ENCODE data around the gene SENP1. TPM values are rescaled to one million over a fixed set of nuclear protein-coding genes. Genes with fewer than 3 reads are reported as not detected.

Gene SENP1
- total and polyA plus RNA-seq, 2 of the 13 experiments (the other 11 are each of a cell fraction or from before 2014, with no cell fraction given): 14.0 to 20.2 TPM

DNA sequence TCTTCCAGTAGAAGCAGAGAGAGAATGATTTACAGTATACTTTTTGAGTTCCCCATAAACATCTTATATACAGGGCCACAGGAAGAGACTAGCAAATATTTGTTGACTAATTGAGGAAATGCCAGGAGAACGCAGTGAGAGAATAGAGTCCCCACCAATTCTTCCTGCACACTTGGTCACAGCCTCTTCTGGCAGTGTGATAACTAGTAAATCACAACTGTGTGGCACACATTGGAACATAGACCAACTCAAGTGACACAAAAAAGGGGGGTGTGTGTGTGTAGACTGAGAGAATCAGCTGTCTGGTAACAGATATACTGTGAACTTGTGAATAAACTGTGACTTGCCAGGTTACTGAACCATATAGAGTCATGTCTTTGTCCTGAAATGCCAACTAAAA lies 23.5 kb upstream of the SENP1 start:
- BruUV-seq (replicated peaks): no TSS peak
- 57% methylated on average over 1 of the region's 1 CpG for WGBS (ENCODE audit: low lambda C conversion rate)
- no peak overlapping the region for H3K4me2 ChIP-seq (ENCODE audit: low read depth, low read length)
- TF ChIP-seq FOXM1 (CRISPR knock-in tag; IDR thresholded peaks at IDR 0.05) (no peak), ZNF24 (IDR thresholded peaks at IDR 0.05) (no peak), ZBTB46 (CRISPR knock-in tag; IDR thresholded peaks at IDR 0.05; ENCODE audit: borderline replicate concordance) (no peak), EP300 (IDR thresholded peaks at IDR 0.05; ENCODE audit: low read depth in 2 of 2, low read length in 2 of 2) (no peak), EP300 (CRISPR knock-in tag; IDR thresholded peaks at IDR 0.05; ENCODE audit: borderline replicate concordance) (no peak), ZNF614 (CRISPR knock-in tag; IDR thresholded peaks at IDR 0.05; ENCODE audit: borderline replicate concordance) (no peak), TCF7 (IDR thresholded peaks at IDR 0.05; ENCODE audit: low read depth) (no peak), TBX3 (IDR thresholded peaks at IDR 0.05; ENCODE audit: borderline replicate concordance) (no peak), PBX3 (CRISPR knock-in tag; IDR thresholded peaks at IDR 0.05; ENCODE audit: borderline replicate concordance) (no peak), CBX2 (IDR thresholded peaks at IDR 0.05; ENCODE audit: low read depth, low read length) (no peak), CBX2 (CRISPR knock-in tag; IDR thresholded peaks at IDR 0.05; ENCODE audit: low read depth) (no peak), ZNF296 (CRISPR knock-in tag; conservative IDR thresholded peaks at IDR 0.05) (no peak), ZBTB25 (CRISPR knock-in tag; IDR thresholded peaks at IDR 0.05) (no peak), MAFF (IDR thresholded peaks at IDR 0.05; ENCODE audit: low read depth, low read length) (no peak), ZNF709 (CRISPR knock-in tag; IDR thresholded peaks at IDR 0.05) (no peak), PLSCR1 (CRISPR knock-in tag; IDR thresholded peaks at IDR 0.05; ENCODE audit: borderline replicate concordance) (no peak), CSRNP2 (CRISPR knock-in tag; conservative IDR thresholded peaks at IDR 0.05; ENCODE audit: low read depth) (no peak), KDM1A (CRISPR knock-in tag; IDR thresholded peaks at IDR 0.05) (no peak), CHD2 (IDR thresholded peaks at IDR 0.05; ENCODE audit: low read depth, low read length) (no peak), MATR3 (CRISPR knock-in tag; IDR thresholded peaks at IDR 0.05) (no peak)
- H3K9ac ChIP-seq (ENCODE audit: insufficient read depth, low read depth, low read length): no peak overlapping the region
- H3K27me3 ChIP-seq (ENCODE audit: control insufficient read depth in 1 of 2, insufficient read depth in 2 of 2, low read length in 2 of 2): no peaks in the 10 kb centered on the region; a peak in 1 of 5 replicates
- no peak overlapping the region for H2AFZ ChIP-seq (ENCODE audit: low read length)
- FAIRE-seq: no peak
- H3K4me3 ChIP-seq (replicated peaks in 1 of 3; ENCODE audit: insufficient read depth in 1 of 3, low read depth in 2 of 3, low read length in 3 of 3): no peak overlapping the region
- H3K9me3 ChIP-seq (ENCODE audit: low read length): no peaks in the 10 kb centered on the region
- ChIA-PET CTCF (ENCODE audit: low intra/inter-chr PET ratio, low total read pairs) (no interaction called here), POLR2A (no interaction called here)
- intact Hi-C loops (cut with micrococcal nuclease; ENCODE audit: unreplicated experiment) (no loop called here), in situ Hi-C loops (cut with HindIII; ENCODE audit: extremely low pct_ligation_motif_present, low pct_unique_long_range_greater_than_20kb) (no loop called here)
- H3K4me1 ChIP-seq (ENCODE audit: insufficient read depth, low read length): peaks cover 2% of the 10 kb centered on the region; the same call in 1 of the 2 replicates
- no peak for ATAC-seq
- no peaks in the 10 kb centered on the region for H3K36me3 ChIP-seq (replicated peaks in 1 of 2; ENCODE audit: control insufficient read depth in 1 of 2, insufficient read depth in 2 of 2, low read length in 2 of 2)
- H4K20me1 ChIP-seq (ENCODE audit: insufficient read depth, low read length): no peaks in the 10 kb centered on the region
- no peak for DNase-seq (ENCODE audit: low spot score)
- H3K79me2 ChIP-seq (ENCODE audit: insufficient read depth, low read length): no peaks in the 10 kb centered on the region
- no peak overlapping the region for H3K27ac ChIP-seq (ENCODE audit: extremely low read length, insufficient read depth, low read length)

All from HepG2 (cell line).